Measurements from ENCODE around the gene SPP1.
A peak's percentile ranks its signal among the peaks of the same experiment; 100 is the strongest.

The SPP1 gene

DNA sequence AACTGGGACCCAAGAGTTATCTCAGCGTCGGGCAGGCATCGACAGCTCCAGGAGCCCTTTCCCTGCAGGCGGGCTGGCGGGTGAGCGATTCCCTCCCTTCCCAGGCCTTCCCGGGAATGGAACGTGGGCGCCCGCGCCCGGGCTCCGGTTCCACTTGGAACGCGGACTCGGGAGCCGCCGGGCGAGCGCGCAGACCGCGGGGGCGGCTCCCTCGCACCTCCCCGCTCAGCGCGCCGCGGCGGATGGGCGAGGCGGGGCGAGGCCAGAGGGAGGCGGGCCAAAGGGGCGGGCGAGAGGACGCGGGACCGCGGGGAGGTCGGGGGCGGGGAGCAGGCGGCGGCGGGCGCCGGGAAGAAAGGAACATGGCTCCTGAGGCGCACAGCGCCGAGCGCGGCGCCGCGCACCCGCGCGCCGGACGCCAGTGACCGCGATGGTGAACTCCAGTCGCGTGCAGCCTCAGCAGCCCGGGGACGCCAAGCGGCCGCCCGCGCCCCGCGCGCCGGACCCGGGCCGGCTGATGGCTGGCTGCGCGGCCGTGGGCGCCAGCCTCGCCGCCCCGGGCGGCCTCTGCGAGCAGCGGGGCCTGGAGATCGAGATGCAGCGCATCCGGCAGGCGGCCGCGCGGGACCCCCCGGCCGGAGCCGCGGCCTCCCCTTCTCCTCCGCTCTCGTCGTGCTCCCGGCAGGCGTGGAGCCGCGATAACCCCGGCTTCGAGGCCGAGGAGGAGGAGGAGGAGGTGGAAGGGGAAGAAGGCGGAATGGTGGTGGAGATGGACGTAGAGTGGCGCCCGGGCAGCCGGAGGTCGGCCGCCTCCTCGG lies 32.0 kb downstream of the SPP1 start, which contains the start of gene PKD2:
Gene PKD2 (plus strand): TSS at position 332 of the 818 bp plus-strand sequence. CDS start 99 bp downstream, at position 431.
- H3K36me3 ChIP-seq (ENCODE audit: control insufficient read depth, insufficient read depth, low read length), result peaks cover 4% of the 10 kb centered on the region
- H3K9me3 ChIP-seq (ENCODE audit: control insufficient read depth, low read length), result no peaks in the 10 kb centered on the region
- WGBS, 2 experiments (ENCODE audit: insufficient coverage in 2 of 2), result 0 to 1% methylated on average over 51 to 69 of the region's 116 CpGs
- H3K27ac ChIP-seq (ENCODE audit: low read depth, low read length, severe bottlenecking), result peak within 1 kb of the TSS; percentile 23
- peak within 1 kb of the TSS; percentile 69 for H3K4me3 ChIP-seq (ENCODE audit: extremely low read depth, insufficient read depth, low read length, poor library complexity, severe bottlenecking)
- peaks cover 24% of the 10 kb centered on the region for H3K4me1 ChIP-seq (ENCODE audit: control insufficient read depth, insufficient read depth, low read length, poor library complexity, severe bottlenecking)

DNA sequence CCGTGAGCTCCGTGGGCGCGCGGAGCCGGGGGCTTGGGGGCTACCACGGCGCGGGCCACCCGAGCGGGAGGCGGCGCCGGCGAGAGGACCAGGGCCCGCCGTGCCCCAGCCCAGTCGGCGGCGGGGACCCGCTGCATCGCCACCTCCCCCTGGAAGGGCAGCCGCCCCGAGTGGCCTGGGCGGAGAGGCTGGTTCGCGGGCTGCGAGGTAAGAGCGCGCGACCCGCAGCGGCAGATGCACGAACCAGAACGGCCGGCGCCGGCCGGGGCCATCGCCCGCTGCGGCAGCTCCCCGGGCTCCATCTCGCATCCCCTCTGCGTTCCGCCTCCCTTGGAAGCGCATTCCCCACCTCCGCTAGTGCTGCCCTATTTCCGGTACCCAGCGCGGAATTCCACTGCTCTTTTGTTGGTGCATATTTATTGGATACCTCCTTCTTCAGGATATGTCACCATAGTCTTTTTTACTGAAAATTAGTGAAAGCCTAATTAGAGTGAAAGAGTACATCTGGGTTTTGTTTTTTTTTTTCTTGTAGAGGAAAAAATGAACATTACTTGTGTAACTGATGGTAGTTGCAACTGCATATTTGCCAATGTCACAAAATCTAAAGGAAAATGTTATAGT lies 32.7 kb downstream of the SPP1 start:
- Histone ChIP-seq H3K36me3 (ENCODE audit: control insufficient read depth, insufficient read depth, low read length) (peaks cover 4% of the 10 kb centered on the region), H3K4me1 (ENCODE audit: control insufficient read depth, insufficient read depth, low read length, poor library complexity, severe bottlenecking) (peaks cover 24% of the 10 kb centered on the region), H3K4me3 (ENCODE audit: extremely low read depth, insufficient read depth, low read length, poor library complexity, severe bottlenecking) (peak overlapping the region; percentile 69), H3K9me3 (ENCODE audit: control insufficient read depth, low read length) (no peaks in the 10 kb centered on the region), H3K27ac (ENCODE audit: low read depth, low read length, severe bottlenecking) (peak overlapping the region; percentile 17)
- 0 to 1% methylated on average over 33 to 46 of the region's 51 CpGs for WGBS, 2 experiments (ENCODE audit: insufficient coverage in 2 of 2)

DNA sequence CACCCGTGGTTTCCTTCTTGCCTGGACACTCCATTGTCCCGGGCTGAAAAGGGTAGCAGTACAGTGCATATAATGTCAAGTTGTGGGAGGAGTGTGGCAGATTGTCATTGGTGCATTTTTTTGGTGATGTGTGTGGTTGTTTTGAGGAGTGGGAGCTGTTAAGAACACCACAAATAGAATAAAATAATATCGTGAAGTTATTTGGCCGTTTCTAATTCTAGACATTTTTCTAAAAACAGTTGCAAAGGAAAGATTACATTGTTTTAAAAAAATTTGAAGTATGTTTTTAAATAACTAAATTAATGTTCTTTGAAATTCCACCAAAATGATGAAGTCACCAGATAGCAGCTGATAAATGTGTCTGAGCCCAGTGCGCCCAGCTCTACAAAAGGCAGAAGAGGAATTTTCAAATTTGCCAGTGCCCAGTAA lies 33.2 kb downstream of the SPP1 start:
- H3K4me1 ChIP-seq (ENCODE audit: control insufficient read depth, insufficient read depth, low read length, poor library complexity, severe bottlenecking), result peaks cover 24% of the 10 kb centered on the region
- WGBS, 2 experiments (ENCODE audit: insufficient coverage in 2 of 2), result 67 to 80% methylated on average over 1 of the region's 5 CpGs
- peaks cover 5% of the 10 kb centered on the region for H3K36me3 ChIP-seq (ENCODE audit: control insufficient read depth, insufficient read depth, low read length)
- peak overlapping the region; percentile 69 for H3K4me3 ChIP-seq (ENCODE audit: extremely low read depth, insufficient read depth, low read length, poor library complexity, severe bottlenecking)
- H3K27ac ChIP-seq (ENCODE audit: low read depth, low read length, severe bottlenecking), result peak overlapping the region; percentile 17
- no peaks in the 10 kb centered on the region for H3K9me3 ChIP-seq (ENCODE audit: control insufficient read depth, low read length)

DNA sequence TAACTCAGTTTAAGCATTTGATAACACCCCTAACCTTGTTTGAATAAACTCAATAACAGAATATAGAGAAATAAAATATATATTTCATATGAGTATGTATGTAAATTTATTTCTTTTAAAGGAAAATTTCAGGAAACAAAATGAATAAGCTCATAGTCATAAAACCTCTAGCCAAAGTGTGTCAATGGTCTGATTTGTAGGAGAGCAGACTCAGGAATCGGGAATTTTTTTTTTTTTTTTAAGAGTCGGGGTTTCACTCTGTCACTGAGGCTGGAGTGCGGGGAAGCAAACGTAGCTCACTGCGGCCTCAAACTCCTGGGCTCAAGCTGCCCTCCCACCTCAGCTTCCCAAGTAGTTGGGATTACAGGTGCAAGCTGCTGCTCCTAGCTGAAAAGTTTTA lies 34.4 kb downstream of the SPP1 start:
- Histone ChIP-seq H3K36me3 (ENCODE audit: control insufficient read depth, insufficient read depth, low read length) (peaks cover 10% of the 10 kb centered on the region), H3K4me3 (ENCODE audit: extremely low read depth, insufficient read depth, low read length, poor library complexity, severe bottlenecking) (no peak overlapping the region), H3K27ac (ENCODE audit: low read depth, low read length, severe bottlenecking) (no peak overlapping the region), H3K4me1 (ENCODE audit: control insufficient read depth, insufficient read depth, low read length, poor library complexity, severe bottlenecking) (peaks cover 23% of the 10 kb centered on the region), H3K9me3 (ENCODE audit: control insufficient read depth, low read length) (no peaks in the 10 kb centered on the region)
- 32% methylated on average over 5 of the region's 5 CpGs; no CpG with 5 or more reads in 1 of the 2 experiments for WGBS, 2 experiments (ENCODE audit: insufficient coverage in 2 of 2)

DNA sequence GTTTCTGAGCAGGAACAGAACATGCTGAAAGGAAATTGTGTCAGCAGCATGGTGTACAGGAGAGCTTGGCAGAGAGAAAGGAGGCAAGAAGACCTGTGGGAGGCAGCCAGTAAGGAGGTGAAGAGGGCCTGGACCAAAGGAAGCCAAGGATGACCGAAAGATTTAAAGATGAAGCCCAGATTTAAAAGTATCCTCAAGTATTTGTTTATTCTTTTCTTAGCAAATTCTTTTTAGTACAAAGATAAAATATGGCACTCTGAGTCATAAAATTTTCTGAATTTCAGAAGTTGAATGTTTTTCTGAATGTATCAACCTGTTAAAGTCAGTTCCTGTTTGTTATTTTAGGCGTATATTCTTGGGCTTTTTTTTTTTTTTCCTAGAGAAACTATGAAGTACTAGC lies 35.5 kb downstream of the SPP1 start:
- WGBS, 2 experiments (ENCODE audit: insufficient coverage in 2 of 2), result no CpG with 5 or more reads among the region's 2 CpGs
- no peak overlapping the region for H3K4me3 ChIP-seq (ENCODE audit: extremely low read depth, insufficient read depth, low read length, poor library complexity, severe bottlenecking)
- no peak overlapping the region for H3K27ac ChIP-seq (ENCODE audit: low read depth, low read length, severe bottlenecking)
- H3K4me1 ChIP-seq (ENCODE audit: control insufficient read depth, insufficient read depth, low read length, poor library complexity, severe bottlenecking), result peaks cover 16% of the 10 kb centered on the region
- no peaks in the 10 kb centered on the region for H3K9me3 ChIP-seq (ENCODE audit: control insufficient read depth, low read length)
- peaks cover 21% of the 10 kb centered on the region for H3K36me3 ChIP-seq (ENCODE audit: control insufficient read depth, insufficient read depth, low read length)

DNA sequence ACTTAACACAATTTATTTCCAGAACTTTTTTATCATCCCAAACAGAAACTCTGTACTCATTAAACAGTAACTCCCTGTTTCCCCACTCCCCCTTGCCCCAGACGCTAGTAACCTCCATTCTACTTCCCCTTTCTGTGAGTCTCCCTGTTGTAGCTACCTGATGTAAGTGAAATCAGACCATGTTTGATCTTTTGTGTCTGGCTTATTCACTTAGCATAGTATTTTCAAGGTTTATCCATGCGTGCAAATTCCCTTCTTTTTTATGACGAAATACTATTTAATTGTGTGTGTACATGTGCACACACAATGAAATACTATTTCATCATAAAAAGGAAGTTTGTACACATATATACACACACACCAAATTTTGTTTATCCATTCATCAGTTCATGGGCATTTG lies 37.1 kb downstream of the SPP1 start:
- Histone ChIP-seq H3K36me3 (ENCODE audit: control insufficient read depth, insufficient read depth, low read length) (peaks cover 25% of the 10 kb centered on the region), H3K4me1 (ENCODE audit: control insufficient read depth, insufficient read depth, low read length, poor library complexity, severe bottlenecking) (peaks cover 16% of the 10 kb centered on the region), H3K9me3 (ENCODE audit: control insufficient read depth, low read length) (no peaks in the 10 kb centered on the region), H3K4me3 (ENCODE audit: extremely low read depth, insufficient read depth, low read length, poor library complexity, severe bottlenecking) (no peak overlapping the region), H3K27ac (ENCODE audit: low read depth, low read length, severe bottlenecking) (no peak overlapping the region)
- no CpG with 5 or more reads among the region's 3 CpGs for WGBS, 2 experiments (ENCODE audit: insufficient coverage in 2 of 2)

DNA sequence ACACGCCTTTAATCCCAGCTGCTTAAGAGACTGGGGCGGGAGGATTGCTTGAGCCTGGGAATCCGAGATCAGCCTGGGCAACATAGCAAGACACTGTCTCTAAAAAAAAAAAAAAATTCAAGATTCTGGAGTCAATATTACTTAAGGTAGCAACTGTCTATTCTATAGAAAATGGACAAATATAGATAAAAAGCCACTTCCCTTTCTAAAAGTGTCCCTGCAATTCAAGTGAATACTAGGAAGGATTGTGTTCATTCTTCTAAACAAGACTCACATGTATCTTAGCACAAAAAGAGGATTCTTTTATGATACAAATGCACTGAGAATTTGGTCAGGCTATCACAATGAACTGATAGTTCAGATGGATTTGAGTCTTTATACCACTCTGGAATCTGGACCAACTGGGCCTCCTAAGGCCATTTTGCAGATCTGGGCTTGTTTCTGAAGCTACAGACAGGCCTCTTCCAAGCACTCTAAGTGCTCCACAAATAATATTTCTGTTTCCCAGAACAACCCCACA lies 38.9 kb downstream of the SPP1 start:
- Histone ChIP-seq H3K4me1 (ENCODE audit: control insufficient read depth, insufficient read depth, low read length, poor library complexity, severe bottlenecking) (peaks cover 16% of the 10 kb centered on the region), H3K27ac (ENCODE audit: low read depth, low read length, severe bottlenecking) (no peak overlapping the region), H3K9me3 (ENCODE audit: control insufficient read depth, low read length) (no peaks in the 10 kb centered on the region), H3K36me3 (ENCODE audit: control insufficient read depth, insufficient read depth, low read length) (peaks cover 31% of the 10 kb centered on the region), H3K4me3 (ENCODE audit: extremely low read depth, insufficient read depth, low read length, poor library complexity, severe bottlenecking) (no peak overlapping the region)
- 90 to 100% methylated on average over 1 to 2 of the region's 3 CpGs for WGBS, 2 experiments (ENCODE audit: insufficient coverage in 2 of 2)

DNA sequence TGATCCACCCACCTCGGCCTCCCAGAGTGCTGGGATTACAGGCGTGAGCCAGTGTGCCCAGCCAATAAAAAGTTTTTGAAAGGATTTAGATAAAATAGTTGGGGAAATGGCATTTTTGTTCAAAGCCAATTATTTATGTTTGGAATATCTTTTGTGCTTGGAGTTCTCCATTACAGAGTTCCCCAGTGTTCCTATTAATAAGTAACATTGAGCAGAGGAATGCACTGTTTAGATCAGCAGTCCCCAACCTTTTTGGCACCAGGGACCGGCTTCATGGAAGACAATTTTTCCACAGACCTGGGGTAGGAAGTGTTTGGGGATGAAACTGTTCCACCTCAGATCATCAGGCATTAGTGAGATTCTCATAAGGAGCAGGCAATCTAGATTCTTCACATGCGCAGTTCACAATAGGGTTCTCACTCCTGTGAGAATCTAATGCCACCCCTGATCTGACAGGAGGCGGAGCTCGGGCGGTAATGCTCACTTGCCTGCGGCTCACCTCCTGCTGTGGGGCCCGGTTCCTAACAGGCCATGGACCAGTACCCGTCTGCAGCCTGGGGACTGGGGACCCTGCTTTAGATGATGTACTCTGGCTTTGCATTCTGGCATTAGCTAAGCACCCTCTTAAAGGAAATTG lies 40.3 kb downstream of the SPP1 start:
- 77 to 86% methylated on average over 8 of the region's 10 CpGs for WGBS, 2 experiments (ENCODE audit: insufficient coverage in 2 of 2)
- no peak overlapping the region for H3K27ac ChIP-seq (ENCODE audit: low read depth, low read length, severe bottlenecking)
- H3K4me1 ChIP-seq (ENCODE audit: control insufficient read depth, insufficient read depth, low read length, poor library complexity, severe bottlenecking), result peaks cover 5% of the 10 kb centered on the region
- no peak overlapping the region for H3K4me3 ChIP-seq (ENCODE audit: extremely low read depth, insufficient read depth, low read length, poor library complexity, severe bottlenecking)
- no peaks in the 10 kb centered on the region for H3K9me3 ChIP-seq (ENCODE audit: control insufficient read depth, low read length)
- H3K36me3 ChIP-seq (ENCODE audit: control insufficient read depth, insufficient read depth, low read length), result peaks cover 42% of the 10 kb centered on the region

DNA sequence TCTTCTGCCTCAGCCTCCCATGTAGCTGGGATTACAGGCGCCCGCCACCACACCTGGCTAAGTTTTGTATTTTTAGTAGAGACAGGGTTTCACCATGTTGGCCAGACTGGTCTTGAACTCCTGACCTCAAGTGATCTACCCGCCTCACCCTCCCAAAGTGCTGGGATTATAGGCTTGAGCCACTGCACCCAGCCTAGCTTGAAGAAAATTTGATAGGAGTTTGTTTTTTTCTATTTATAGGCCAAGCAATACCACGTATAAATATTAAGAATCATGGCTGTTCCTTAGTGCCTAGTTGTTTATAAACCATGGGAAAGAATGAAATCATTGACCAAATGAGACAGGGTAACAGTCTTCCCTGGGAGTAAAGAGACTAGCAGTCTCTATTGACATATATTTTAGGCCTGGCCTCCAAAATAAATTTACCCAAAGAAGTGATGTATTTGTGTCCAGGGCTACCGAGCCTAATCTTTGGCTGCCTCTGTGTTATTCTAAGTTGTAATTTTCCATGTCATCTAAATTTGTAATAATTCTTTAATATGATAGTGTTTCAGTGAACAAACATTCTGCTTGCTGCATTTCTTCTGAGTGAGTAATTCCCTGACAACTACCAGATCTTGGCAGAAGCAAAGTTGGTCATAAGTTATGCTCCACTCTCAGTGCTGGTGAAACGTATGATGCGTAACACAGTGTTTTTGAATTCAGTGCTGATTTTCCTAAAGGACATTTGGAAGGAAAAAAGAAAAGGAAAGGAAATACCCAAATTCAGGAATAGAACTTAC lies 42.2 kb downstream of the SPP1 start:
- Histone ChIP-seq H3K36me3 (ENCODE audit: control insufficient read depth, insufficient read depth, low read length) (peaks cover 57% of the 10 kb centered on the region), H3K4me3 (ENCODE audit: extremely low read depth, insufficient read depth, low read length, poor library complexity, severe bottlenecking) (no peak overlapping the region), H3K4me1 (ENCODE audit: control insufficient read depth, insufficient read depth, low read length, poor library complexity, severe bottlenecking) (peaks cover 5% of the 10 kb centered on the region), H3K27ac (ENCODE audit: low read depth, low read length, severe bottlenecking) (peak overlapping the region; percentile 75), H3K9me3 (ENCODE audit: control insufficient read depth, low read length) (no peaks in the 10 kb centered on the region)
- 80 to 100% methylated on average over 2 to 3 of the region's 7 CpGs for WGBS, 2 experiments (ENCODE audit: insufficient coverage in 2 of 2)

DNA sequence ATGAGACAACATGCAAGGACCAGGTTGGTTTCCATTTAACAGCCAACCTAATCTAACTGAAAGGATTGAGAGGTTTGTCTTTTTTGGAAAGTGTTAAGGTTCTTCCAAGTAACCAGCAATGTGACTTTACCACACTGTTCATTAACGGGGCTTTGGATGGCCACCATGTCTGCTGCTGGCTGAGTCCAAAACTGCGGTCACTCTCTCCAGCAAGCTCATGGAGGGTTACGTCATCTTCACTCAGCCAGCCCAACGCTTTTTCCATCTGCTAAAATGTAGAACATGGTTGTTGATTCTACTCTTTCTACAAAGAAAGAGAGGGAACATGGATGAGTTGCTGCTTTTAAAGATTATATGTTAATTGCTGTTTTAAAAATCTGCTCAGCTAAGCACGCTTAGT lies 43.0 kb downstream of the SPP1 start:
- WGBS, 2 experiments (ENCODE audit: insufficient coverage in 2 of 2), result 100% methylated on average over 1 to 2 of the region's 5 CpGs
- Histone ChIP-seq H3K4me1 (ENCODE audit: control insufficient read depth, insufficient read depth, low read length, poor library complexity, severe bottlenecking) (peaks cover 5% of the 10 kb centered on the region), H3K9me3 (ENCODE audit: control insufficient read depth, low read length) (peaks cover 1% of the 10 kb centered on the region), H3K4me3 (ENCODE audit: extremely low read depth, insufficient read depth, low read length, poor library complexity, severe bottlenecking) (no peak overlapping the region), H3K27ac (ENCODE audit: low read depth, low read length, severe bottlenecking) (peak overlapping the region; percentile 31), H3K36me3 (ENCODE audit: control insufficient read depth, insufficient read depth, low read length) (peaks cover 64% of the 10 kb centered on the region)

Data from mesodermal cell (in vitro differentiated cells).